NCI-H748 (cell line): ENCODE results near the gene DUSP9.
A peak's percentile ranks its signal among the peaks of the same experiment; 100 is the strongest.
"Not testable (repeated sequence)": the region's sequence is repeated elsewhere in the genome, so short reads cannot be mapped to it uniquely, and the experiment has no call there.

Experiments
- DNase-seq: peaks from one replicate; lab custom pipeline; 2025; ENCODE audit not compliant: unreplicated experiment; lab: John Stamatoyannopoulos, UW

Gene DUSP9

GRCh38 chrX:153646620-153647373, at the start of gene DUSP9:
Gene DUSP9, plus strand, starts transcription at chrX:153647203. Its CDS starts 751 bp downstream, at chrX:153647954.
- peak; percentile 62 for DNase-seq

DNA sequence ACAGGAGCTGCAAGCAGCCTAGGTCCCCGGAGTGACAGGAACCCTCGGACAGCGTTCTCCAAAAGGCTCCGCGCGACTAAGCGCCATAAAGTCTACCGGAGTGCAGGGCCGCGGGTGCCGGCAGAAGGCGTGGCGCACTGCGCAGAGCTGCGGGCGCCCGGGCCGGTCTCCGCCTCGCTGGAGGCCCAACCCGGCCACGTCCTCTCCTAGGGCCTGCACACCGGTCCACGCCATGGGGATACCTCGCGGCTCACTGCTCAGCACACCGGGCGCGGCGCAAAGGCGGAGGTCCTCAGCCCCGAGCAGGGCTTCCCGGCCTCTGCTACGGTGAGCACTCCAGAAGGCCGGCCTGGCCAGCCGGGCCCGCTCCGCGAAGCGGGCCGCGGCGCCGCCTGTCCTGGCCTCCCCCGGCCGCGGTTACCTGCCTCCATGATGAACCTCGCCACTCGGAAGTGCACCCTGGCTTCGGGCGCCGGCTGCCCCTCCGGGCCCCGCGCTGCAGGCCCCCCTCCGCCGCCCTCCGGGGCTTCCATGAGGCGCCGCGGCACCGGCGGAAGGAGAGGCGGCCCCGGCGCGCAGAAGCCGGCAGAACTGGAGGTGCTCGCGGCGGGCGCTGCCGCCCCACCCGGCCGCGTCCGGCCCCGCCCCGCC, 48.3 kb upstream of the DUSP9 start, which contains the start of gene CCNQ:
TSS of gene CCNQ (minus strand) at position 599 of the 651 bp plus-strand sequence. CDS start at position 533, 66 bp downstream.
- peak; percentile 60 for DNase-seq

- peak; percentile 90 for DNase-seq
These were observed 47.6 kb upstream of the DUSP9 start for GRCh38 chrX:153599192-153600031.

- DNase-seq = peak; percentile 22
These were observed 47.0 kb upstream of the DUSP9 start for GRCh38 chrX:153600032-153600373.

DNA sequence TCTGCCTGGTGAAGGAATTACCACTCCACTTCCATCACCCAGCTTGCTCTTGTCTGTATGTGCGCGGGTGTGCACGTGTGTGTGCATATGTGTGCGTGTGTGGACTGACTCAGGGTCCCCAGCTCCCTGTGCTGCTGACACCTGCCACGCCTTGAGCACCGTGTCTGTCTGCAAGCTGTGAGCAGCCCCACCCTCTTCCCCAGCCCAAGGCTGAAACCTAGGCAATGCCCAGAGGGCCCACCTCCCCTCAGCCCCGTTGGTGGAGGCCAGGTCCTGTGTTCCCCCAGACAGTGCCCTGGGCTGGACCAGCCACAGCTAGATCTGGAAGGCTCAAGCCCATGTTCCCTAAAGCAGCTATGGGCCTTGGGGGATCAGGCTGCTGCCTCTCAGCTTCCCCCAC, 46.1 kb upstream of the DUSP9 start:
- DNase-seq = no peak

DNA sequence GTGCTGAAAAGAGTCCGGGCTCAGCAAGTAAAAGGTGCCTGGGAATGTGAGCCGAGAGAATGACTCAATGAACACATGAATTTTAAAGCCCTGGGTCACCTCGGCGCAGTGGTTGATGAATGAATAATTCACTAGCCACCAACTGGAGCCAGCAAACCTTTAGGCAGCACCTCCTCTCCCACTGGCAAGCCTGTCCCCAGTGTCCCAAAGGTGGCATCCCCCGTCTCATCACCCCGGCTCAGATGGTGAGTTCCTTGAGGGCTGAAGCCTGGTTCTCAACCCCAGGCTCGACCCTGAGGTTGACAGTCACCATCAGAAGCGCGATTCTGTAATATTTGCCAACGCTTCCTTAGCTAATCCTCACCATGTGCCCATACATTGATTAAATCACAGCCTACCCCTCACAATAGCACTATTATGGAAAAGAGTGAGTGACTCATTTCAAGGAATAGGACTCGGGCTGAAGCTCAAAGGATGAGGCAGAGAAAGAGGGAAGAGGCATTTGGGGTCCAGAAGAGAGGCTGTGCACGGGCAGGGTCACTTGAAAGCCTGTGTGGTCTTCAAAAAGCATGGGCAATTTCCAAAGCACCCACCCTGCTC, 45.4 kb upstream of the DUSP9 start:
- DNase-seq = no peak

GRCh38 chrX:153602601-153603000, 44.4 kb upstream of the DUSP9 start:
- no peak for DNase-seq

DNA sequence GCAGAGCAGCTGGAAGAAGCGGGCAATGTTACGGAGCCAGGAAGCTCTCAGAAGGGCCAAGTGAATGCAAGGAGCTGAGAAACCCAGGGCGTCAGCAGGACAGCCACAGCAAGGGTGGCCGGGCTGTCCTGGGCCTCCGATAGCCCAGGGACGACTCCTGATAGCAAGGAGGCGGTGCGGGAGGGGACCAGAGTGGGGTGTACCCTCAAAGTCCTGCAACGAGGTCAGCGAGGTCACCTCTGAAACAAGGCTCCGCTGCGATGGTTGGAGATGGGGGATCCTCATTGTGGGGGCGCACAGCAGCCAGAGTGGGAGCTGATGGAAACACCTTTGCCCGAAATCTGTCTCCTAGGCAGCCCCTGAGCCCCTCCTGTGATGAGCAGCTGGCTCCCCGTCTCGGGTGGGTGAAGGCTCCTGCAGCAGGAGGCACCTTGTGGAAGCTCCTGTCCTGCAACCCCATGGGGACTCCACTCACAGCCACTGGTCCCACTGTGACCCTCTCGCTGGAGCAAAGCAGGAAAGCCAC, 43.8 kb upstream of the DUSP9 start:
- DNase-seq = no peak

GRCh38 chrX:153604666-153605380, 42.2 kb upstream of the DUSP9 start:
- not testable (repeated sequence) for DNase-seq

- no peak for DNase-seq
These were observed 40.5 kb upstream of the DUSP9 start for GRCh38 chrX:153606503-153606902.

DNA sequence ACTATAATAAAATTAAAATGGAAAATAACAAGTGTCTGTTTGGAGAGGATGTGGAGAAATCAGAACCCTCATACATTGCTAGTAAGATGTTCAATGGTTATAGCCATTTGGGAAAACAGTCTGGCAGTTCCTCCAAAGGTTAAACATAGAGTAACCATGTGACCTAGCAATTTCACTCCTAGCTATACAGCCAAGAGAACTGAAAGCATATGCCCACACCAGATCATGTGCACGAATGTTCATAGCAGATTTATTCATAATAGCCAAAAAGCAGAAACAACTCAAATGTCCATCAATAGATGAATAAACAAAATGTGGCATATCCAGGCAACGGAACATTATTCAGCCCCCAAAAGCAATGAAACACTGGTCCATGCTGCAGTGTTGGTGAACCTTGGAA, 38.6 kb upstream of the DUSP9 start:
- DNase-seq = no peak

GRCh38 chrX:153608806-153609205, 38.2 kb upstream of the DUSP9 start:
- DNase-seq = no peak

- peak; percentile 86 for DNase-seq
These were observed 36.8 kb upstream of the DUSP9 start for GRCh38 chrX:153609917-153610835.

- no peak for DNase-seq
These were observed 36.2 kb upstream of the DUSP9 start for GRCh38 chrX:153610836-153611213.

- DNase-seq = no peak
These were observed 35.5 kb upstream of the DUSP9 start for GRCh38 chrX:153611298-153612095.

DNA sequence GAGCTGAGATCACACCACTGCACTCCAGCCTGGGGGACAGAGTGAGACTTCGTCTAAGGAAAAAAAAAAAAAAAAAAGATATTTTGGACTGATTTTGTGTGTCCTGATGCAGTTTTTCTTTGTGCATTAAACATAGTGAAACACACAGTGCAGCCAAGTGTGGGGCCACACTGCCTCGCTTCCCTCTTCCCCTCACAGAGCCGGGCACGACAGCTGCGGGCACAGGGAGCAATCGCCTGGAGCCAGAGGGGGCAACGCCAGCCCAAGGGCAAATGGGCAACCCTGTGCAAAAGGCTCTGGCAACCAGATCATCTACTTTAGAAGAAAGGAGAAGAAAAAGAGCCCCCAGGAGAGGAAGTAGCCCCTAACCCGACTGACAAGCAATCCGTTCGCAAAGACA, 34.6 kb upstream of the DUSP9 start:
- DNase-seq = no peak

DNA sequence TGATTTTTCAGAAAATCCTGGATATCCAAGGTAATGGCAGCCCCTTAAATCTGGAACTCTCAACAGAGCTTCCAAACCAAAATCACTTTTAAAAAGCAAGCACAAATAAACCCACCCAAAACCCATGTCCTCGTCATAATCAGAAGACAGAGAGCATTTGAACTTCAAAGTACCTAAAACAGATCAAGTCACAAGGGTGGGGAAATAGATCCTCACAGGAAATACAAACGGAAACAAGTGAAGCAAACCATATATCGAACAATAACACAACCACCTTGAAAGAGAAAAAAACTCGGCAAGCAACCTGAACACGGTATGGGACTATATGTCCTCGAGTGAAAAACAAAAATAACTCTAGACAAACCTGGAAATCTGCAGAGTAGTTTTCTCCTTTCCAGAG, 32.2 kb upstream of the DUSP9 start:
- no peak for DNase-seq

GRCh38 chrX:153620576-153620975, 26.4 kb upstream of the DUSP9 start:
- DNase-seq = no peak
